Stimulated activated CD4-positive, alpha-beta T cell treated with anti-CD3 and anti-CD28 coated beads, Interleukin-12 subunit alpha, Interleukin-12 subunit beta, amount 100 ng/mL, for 24 hours (primary cell): Measurements from ENCODE around the gene CCDC63.

Experiments used
- DNase-seq, 2 experiments: peaks; one replicate each; pipeline ENCODE4 v3.0.0-alpha.2; 2020; ENCODE audit warnings: low read depth in 2 of 2

Gene CCDC63

DNA sequence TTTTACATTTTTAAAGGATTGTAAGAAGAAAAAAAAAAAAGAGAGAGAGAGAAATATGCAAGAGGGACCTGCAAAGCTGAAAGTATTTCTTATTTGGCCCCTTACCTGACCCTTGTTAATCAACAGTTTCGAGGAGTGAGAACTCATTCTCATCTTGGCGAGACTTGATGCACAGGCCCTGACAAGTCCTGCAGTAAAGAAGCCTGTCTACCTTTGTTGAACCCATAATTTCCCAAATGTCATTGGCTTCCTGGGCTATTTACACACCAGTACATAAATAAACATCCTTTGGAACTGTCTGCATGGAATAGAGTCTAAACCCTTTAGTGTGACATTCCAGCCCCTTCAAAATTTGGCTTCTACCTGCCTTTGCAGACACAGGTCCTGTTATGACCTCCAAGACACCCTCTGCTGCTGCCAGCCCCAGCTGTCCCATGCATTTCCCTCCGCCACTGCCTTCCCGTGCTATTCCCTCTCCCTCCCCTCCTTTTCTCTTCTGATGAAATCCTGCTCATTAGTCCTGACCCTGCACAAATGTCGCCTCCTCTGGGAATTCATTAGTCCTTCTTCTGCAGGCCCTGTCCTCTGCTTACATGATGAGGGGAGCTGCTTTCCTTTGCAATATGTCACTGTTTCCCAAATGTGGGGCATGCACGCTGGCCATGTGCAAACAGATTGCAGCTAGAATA, 38.5 kb downstream of the CCDC63 start:
- DNase-seq = no peak

DNA sequence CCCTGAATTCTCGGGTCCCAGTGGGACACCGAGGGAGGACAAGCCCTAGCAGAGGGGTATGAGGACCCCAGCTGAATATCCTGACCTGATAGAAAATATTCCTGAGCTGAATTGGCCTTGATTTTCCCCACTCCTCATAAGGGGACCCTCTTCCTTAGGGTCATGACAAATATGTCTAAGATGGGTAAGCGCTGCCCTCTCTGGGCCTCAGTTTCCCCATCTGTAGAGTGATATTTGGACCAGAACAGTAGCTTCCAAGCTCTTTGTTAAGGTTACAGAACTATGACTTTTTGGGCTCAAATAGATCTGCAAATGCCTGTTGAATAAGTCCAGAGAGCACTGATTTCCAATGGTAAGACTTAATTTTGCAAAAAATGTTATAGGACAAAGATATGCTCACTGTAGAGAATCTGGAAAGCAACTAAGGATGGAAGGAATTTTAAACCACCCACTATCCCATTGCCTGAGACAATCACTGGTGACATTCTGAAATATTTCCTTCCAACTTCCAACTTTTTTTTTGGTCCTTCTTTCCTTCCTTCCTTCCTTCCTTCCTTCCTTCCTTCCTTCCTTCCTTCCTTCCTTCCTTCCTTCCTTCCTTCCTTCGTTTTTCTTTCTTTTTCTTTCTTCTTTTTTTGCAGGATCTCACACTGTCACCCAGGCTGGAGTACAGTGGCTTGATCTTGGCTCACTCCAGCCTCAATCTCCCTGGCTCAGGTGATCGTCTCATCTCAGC, 41.6 kb downstream of the CCDC63 start:
- DNase-seq = no peak

GRCh38 chr12:110889361-110889760, 42.6 kb downstream of the CCDC63 start:
- DNase-seq = no peak

GRCh38 chr12:110893956-110894355, 47.2 kb downstream of the CCDC63 start:
- no peak for DNase-seq

- no peak for DNase-seq
Measured at GRCh38 chr12:110896559-110896958, 49.8 kb downstream of the CCDC63 start.

DNA sequence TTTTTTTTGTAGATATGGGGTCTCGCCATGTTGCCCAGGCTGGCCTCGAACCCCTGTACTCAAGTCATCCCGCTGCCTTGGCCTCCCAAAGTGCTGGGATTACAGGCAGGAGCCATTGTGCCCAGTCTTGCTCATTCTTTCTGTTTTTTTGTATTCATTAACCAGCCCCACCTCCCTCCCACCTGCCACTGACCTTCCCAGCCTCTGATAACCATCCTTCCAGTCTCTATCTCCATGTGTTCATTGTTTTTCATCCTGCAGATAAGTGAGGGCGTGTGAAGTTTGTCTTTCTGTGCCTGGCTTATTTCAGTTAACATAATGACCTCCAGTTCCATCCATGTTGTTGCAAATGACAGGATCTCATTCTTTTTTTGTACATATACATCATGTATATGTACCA, 54.6 kb downstream of the CCDC63 start:
- no peak for DNase-seq

- DNase-seq = no peak
Measured at GRCh38 chr12:110903511-110903910, 56.7 kb downstream of the CCDC63 start.

DNA sequence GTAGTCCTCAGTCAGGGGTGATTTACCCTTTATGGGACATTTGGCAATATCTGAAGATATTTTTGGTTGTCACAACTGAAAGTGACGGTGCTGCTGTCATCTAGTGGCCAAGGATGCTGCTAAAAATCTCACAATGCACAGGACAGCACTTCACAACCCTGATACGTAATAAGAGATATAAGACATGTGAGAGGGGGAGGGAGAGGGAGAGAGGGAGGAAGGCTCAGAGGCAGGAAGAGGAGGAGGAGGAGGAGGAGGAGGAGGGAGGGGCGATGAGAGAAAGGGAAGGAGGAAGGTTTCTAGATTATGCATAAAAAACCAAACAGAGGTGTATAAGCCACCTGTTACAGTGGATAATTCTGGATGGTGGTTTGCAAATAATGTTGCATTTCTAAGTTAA, 59.3 kb downstream of the CCDC63 start:
- DNase-seq = no peak

DNA sequence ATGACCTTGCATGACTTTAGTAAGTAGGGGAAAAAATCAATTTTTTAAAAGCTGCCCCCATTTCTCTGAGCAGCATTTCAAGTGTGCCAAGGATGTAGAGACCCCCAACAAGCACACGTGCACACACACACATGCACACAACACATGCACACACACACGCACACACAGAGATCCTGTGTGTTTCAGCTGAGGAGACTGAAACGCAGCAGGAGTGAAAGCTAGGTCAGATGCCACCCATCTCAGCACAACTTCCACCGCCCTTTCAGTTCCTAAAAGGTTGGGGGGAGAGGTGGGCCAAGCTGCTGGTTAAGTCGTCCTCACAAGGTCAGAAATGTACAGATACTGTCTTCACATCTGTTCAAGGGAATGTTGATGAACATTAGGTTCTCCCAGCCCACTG, 59.7 kb downstream of the CCDC63 start:
- no peak for DNase-seq

- no peak for DNase-seq
Measured at GRCh38 chr12:110906985-110907384, 60.2 kb downstream of the CCDC63 start.

DNA sequence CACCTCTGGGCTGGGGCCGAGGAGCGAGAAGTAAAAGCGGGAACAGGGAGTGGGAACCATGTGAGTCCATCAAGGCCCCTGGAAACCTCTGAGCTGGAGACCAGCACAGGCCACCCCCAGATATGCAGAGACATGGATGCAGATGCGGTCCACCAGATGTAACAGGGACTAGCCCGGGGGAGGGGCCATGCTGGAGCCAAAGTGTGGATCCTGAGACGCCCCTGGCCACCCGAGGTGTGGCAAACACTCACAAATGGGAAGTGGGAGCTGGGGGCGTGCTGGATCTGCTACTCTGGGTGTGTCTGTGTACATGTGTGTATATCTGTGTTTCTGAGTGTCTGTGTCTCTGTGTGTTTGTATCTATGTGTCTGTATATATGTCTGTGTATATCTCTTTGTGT, 60.8 kb downstream of the CCDC63 start:
- DNase-seq = no peak

- no peak for DNase-seq
Measured at GRCh38 chr12:110908377-110909152, 61.8 kb downstream of the CCDC63 start.

DNA sequence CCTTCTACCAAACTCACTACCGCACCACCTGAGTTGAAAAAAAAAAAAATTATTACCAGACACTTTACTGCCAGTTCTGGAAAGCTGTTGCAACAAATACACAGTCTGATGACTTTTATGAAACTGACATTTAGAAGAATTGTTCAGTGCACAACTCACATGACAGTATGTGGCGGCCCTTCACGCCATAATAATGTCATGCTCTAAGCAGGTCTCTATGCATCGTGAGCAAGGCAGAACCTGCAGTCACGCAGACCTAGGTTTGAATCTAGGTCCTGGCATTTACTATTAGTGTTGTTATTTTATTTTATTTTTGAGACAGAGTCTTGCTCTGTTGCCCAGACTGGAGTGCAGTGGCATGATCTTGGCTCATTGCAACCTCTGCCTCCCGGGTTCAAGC, 65.5 kb downstream of the CCDC63 start:
- no peak for DNase-seq

DNA sequence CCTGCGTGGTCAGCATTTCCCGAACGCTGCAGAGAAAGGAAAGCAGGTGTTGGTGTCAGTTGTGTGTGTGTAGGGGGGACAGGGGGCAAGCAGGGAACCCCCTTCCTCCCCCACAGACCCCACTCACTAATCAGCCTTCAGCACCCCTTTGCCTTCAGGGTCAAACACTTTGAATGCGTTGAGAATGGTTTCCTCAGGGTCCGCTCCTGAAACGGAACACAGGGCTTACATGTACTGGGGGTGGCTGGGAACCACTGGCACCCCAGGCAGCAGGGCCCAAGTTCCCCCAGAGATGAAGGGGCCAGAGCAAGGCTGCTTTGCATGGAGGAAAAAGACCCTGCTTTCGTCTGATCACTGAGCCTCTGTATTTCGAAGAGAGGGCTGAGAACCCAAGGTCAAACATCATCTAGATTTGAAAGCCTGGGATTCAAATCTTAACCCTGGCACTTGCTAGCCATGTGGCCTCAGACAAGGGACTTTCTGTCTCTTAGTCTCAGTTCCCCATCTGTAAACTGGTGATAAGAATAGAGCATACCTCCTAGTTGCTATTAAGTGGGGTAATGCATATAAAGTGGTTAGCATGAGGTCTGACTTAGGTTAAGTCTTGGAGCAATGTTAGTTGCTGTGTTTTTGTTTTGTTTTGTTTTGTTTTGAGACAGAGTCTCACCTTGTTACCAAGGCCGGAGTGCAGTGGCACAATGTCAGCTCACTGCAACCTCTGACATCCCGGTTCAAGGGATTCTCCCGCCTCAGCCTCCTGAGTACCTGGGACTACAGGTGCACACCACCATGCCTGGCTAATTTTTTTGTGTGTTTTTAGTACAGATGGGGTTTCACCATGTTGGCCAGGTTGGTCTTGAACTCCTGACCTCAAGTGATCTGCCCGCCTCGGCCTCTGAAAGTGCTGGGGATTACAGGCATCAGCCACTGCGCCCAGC, 66.6 kb downstream of the CCDC63 start:
- DNase-seq = no peak

- no peak for DNase-seq
Measured at GRCh38 chr12:110916295-110916875, 69.6 kb downstream of the CCDC63 start.

GRCh38 chr12:110917467-110917866, 70.7 kb downstream of the CCDC63 start:
- no peak for DNase-seq

DNA sequence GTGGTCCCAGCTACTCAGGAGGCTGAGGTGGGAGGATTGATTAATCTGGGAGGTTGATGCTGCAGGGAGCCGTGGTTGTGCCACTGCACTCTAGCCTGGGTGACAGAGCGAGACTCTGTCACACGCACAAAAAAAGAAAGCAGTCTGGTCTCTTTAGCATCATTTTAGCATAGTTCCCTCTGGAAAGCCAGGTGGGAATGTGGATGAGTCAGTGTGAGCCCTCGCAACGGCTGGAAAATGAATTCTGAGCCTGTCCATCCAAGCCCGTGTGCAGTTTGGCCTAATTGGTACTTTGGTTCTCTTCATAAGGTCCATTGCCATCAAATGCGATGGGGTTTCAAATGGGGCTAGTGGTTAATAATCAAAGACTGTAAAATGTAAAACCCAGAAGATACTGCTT, 71.2 kb downstream of the CCDC63 start:
- DNase-seq = no peak

GRCh38 chr12:110919720-110920119, 72.9 kb downstream of the CCDC63 start:
- DNase-seq = no peak

- DNase-seq = no peak
Measured at GRCh38 chr12:110920324-110920910, 73.6 kb downstream of the CCDC63 start, which contains the start of gene MYL2. MYL2 (minus strand) TSS chr12:110920579; CDS start chr12:110920529, 50 bp downstream.

DNA sequence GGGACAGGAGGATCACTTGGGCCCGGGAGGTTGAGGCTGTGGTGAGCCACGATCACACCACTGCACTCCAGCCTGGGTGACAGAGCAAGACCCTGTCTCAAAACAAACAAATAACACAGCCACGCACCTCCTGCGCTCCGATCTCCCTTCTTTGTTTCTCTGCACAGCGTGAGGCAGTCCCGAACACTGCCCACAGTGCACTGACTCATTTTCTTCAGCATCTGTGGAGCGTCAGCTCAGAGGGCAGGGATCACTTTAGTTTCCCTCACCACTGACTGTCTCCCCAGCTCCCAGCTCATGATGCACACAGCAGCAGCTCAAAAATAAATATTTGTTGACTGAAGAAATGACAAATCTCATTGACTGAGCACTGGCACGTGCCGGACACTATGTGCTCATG, 74.5 kb downstream of the CCDC63 start:
- no peak for DNase-seq

DNA sequence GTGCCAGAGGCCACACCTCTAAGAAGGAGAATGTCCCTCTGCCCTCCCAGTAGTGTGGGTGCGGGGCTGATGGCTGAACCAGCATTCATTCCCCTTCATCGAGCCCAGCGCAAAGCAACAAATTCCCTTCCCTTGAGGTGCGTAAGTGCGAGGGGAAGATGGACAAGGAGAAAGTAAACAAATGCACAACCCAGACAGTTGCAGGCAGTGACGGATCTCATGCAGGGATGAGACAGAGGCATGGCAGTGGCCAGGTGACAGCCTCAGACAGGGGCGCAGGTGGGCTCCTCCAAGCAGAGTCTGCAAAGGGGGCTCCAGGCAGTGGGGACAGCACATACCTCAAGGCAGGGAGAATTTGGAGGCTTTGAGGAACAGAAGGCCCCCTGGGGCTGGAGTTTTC, 75.9 kb downstream of the CCDC63 start:
- DNase-seq = no peak
